HG02973 (cell line): ENCODE results near the gene SLC34A1.
A peak's percentile ranks its signal among the peaks of the same experiment; 100 is the strongest.

ENCODE experiments used
- ATAC-seq: cut with Tn5 transposase; IDR thresholded peaks from one replicate; pipeline ENCODE4 v1.9.1; 2021; ENCODE audit warnings: moderate library complexity; ENCODE audit not compliant: unreplicated experiment

Gene SLC34A1

GRCh38 chr5:177430140-177430951, 46.1 kb downstream of the SLC34A1 start:
- ATAC-seq: no peak

- no peak for ATAC-seq
These were observed 46.7 kb downstream of the SLC34A1 start for GRCh38 chr5:177430972-177431316.

- peak; percentile 36 for ATAC-seq
These were observed 47.3 kb downstream of the SLC34A1 start for GRCh38 chr5:177431317-177432142.

GRCh38 chr5:177432143-177432838, 48.1 kb downstream of the SLC34A1 start:
- ATAC-seq: no peak

- ATAC-seq: no peak
These were observed 48.8 kb downstream of the SLC34A1 start for GRCh38 chr5:177432839-177433657.

GRCh38 chr5:177433658-177434217, 49.5 kb downstream of the SLC34A1 start:
- ATAC-seq: no peak

GRCh38 chr5:177434437-177434836, 50.2 kb downstream of the SLC34A1 start:
- ATAC-seq: no peak

- ATAC-seq: no peak
These were observed 50.9 kb downstream of the SLC34A1 start for GRCh38 chr5:177434942-177435738.

- ATAC-seq: no peak
These were observed 51.8 kb downstream of the SLC34A1 start for GRCh38 chr5:177435847-177436536.

GRCh38 chr5:177437623-177438022, 53.4 kb downstream of the SLC34A1 start:
- no peak for ATAC-seq

- no peak for ATAC-seq
These were observed 54.2 kb downstream of the SLC34A1 start for GRCh38 chr5:177438468-177438867.

- ATAC-seq: no peak
These were observed 55.4 kb downstream of the SLC34A1 start for GRCh38 chr5:177439518-177440053.

GRCh38 chr5:177440211-177440989, 56.2 kb downstream of the SLC34A1 start:
- no peak for ATAC-seq

- no peak for ATAC-seq
These were observed 57.0 kb downstream of the SLC34A1 start for GRCh38 chr5:177440990-177441780.

GRCh38 chr5:177442066-177442826, 58.0 kb downstream of the SLC34A1 start:
- ATAC-seq: no peak
